Osteocyte (in vitro differentiated cells): ENCODE data around the gene PER1. TPM values are rescaled to one million over a fixed set of nuclear protein-coding genes. Genes with fewer than 3 reads are reported as not detected.

Experiments
- DNase-seq: peaks from one replicate; pipeline ENCODE4 v3.0.0; 2021; ENCODE audit warnings: mixed read lengths; ENCODE audit not compliant: unreplicated experiment; ENCODE audit errors: extremely low spot score
- H3K27ac Mint-ChIP-seq: one replicate; pipeline ENCODE4 v1.8.0; 2021; ENCODE audit warnings: mild to moderate bottlenecking, mixed read lengths; ENCODE audit not compliant: unreplicated experiment
- H3K27me3 Mint-ChIP-seq: one replicate; pipeline ENCODE4 v1.8.0; 2021; ENCODE audit warnings: mixed read lengths; ENCODE audit not compliant: unreplicated experiment
- H3K36me3 Mint-ChIP-seq: one replicate; pipeline ENCODE4 v1.8.0; 2021; ENCODE audit warnings: mixed read lengths; ENCODE audit not compliant: unreplicated experiment
- H3K4me1 Mint-ChIP-seq: one replicate; pipeline ENCODE4 v1.8.0; 2021; ENCODE audit warnings: mixed read lengths; ENCODE audit not compliant: unreplicated experiment
- H3K4me3 Mint-ChIP-seq: one replicate; pipeline ENCODE4 v1.8.0; 2021; ENCODE audit warnings: mild to moderate bottlenecking, moderate library complexity, mixed read lengths; ENCODE audit not compliant: unreplicated experiment
- H3K9me3 Mint-ChIP-seq: one replicate; pipeline ENCODE4 v1.8.0; 2021; ENCODE audit warnings: mixed read lengths; ENCODE audit not compliant: unreplicated experiment
- CTCF ChIP-seq: fragments of 200-600 bp; sonication (generic); IDR thresholded peaks from 2 replicates; pipeline ENCODE4 v1.5.0; 2021; ENCODE audit warnings: antibody characterized with exemption, mild to moderate bottlenecking, moderate library complexity
- long read RNA-seq: library from polyadenylated mRNA; unstranded; transcript quantifications from one replicate; pipeline ENCODE4 v2.0.0, GENCODE V29; 2021
- total RNA-seq: library from RNA; stranded (reverse); gene quantifications from 2 replicates; pipeline ENCODE4 v1.2.1, GENCODE V29; 2021

PER1 gene
- total RNA-seq: 106 and 173 TPM in 2 replicates
- long read RNA-seq, partial matches to known transcripts: 2 of 2 reads
- long read RNA-seq, other reads (novel, unspliced or antisense): 0 of 2 reads

- peak; percentile 98 for DNase-seq
- no peaks in the 10 kb centered on the region for H3K9me3 Mint-ChIP-seq
- peak within 1 kb of the TSS; percentile 91 for H3K4me3 Mint-ChIP-seq
- no peak within 1 kb of the TSS for H3K27ac Mint-ChIP-seq
- peaks cover 17% of the 10 kb centered on the region for H3K36me3 Mint-ChIP-seq
- H3K4me1 Mint-ChIP-seq: peaks cover 46% of the 10 kb centered on the region
- TF ChIP-seq CTCF: no peak
- H3K27me3 Mint-ChIP-seq: no peaks in the 10 kb centered on the region
These were observed at the start of gene PER1 for GRCh38 chr17:8152112-8152775. PER1 (minus strand) TSS chr17:8152404; CDS start chr17:8150706, 1,698 bp downstream.

- DNase-seq: no peak
- Mint-ChIP-seq H3K4me1 (peaks cover 17% of the 10 kb centered on the region), H3K4me3 (no peak overlapping the region), H3K27me3 (no peaks in the 10 kb centered on the region), H3K9me3 (no peaks in the 10 kb centered on the region), H3K27ac (no peak overlapping the region), H3K36me3 (no peaks in the 10 kb centered on the region)
- TF ChIP-seq CTCF: no peak
These were observed 40.0 kb upstream of the PER1 start for GRCh38 chr17:8192070-8192815.

GRCh38 chr17:8190506-8190905 is 38.3 kb upstream of the PER1 start:
- H3K36me3 Mint-ChIP-seq: no peaks in the 10 kb centered on the region
- H3K27ac Mint-ChIP-seq: peak overlapping the region; percentile 88
- peaks cover 9% of the 10 kb centered on the region for H3K4me1 Mint-ChIP-seq
- no peaks in the 10 kb centered on the region for H3K27me3 Mint-ChIP-seq
- DNase-seq: no peak
- no peak overlapping the region for H3K4me3 Mint-ChIP-seq
- no peaks in the 10 kb centered on the region for H3K9me3 Mint-ChIP-seq
- TF ChIP-seq CTCF: no peak

- Mint-ChIP-seq H3K4me3 (no peak within 1 kb of the TSS), H3K27ac (peak within 1 kb of the TSS; percentile 88), H3K9me3 (no peaks in the 10 kb centered on the region), H3K27me3 (no peaks in the 10 kb centered on the region), H3K4me1 (peaks cover 9% of the 10 kb centered on the region), H3K36me3 (no peaks in the 10 kb centered on the region)
- no peak for TF ChIP-seq CTCF
- DNase-seq: peak; percentile 98
These were observed 37.7 kb upstream of the PER1 start, which contains the start of gene BORCS6 for GRCh38 chr17:8189711-8190477. BORCS6 (minus strand) TSS chr17:8190180; CDS start chr17:8190140, 40 bp downstream.
